Esophagus squamous epithelium (tissue), 4 donors: ENCODE measurements around the gene SOX18.

Experiments used
- POLR2A ChIP-seq, 4 donors: fragments of 450-650 bp; IDR thresholded peaks; one replicate each; pipeline ENCODE4 v1.6.1; 2017; ENCODE audit warnings: antibody characterized with exemption in 4 of 4, mild to moderate bottlenecking in 4 of 4, moderate library complexity in 3 of 4
- TF ChIP-seq, protein P1 (sequence below), 6 experiments: fragments of 450-650 bp in 4 of 6; fragments of 200-600 bp in 2 of 6; sonication (generic) in 2 of 6; IDR thresholded peaks; one replicate each; pipeline ENCODE4 v1.5.1; 2016 to 2019; ENCODE audit warnings: antibody characterized with exemption in 6 of 6, mild to moderate bottlenecking in 4 of 6, moderate library complexity in 4 of 6

DNA sequence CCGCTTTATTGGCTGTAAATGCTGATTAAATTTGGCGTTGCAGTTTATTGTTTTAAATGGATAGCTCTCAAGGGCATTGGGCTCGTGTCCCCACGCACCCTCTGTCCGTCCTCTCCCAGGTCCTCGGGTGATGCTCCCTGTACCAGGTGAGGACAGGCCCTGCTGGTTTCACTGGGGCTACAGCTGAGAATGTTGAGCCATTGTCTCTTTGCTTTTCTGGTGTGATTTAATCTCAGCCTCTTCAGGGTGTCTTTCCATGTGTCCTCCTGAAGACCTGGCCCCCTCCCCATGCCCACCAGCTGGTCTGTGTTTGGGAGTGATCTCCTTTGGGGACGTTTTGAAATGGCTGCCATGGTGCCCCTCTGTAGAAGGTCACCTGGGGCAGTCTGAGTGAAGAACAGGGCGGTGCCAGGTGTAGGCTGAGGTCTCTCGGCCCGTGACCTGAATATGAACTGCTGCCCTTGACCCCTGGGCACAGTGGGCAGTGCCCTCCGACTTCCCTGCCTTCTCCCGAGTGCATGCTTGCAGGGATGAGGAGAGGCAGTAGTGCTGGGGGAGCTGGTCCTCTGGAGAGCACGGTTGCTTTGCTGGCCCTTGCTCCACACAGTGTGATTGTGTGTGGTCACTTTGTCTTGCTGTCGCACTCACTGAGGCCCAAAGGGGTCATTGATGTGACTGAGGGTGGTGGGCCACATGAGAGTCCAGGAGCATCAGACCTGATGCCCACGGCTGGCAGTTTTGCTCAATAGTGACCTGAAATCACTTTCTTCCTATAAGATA, 25.9 kb downstream of the SOX18 start:
- TF ChIP-seq POLR2A (IDR thresholded peaks at IDR 0.05), result no peak
- TF ChIP-seq, protein P1, sequence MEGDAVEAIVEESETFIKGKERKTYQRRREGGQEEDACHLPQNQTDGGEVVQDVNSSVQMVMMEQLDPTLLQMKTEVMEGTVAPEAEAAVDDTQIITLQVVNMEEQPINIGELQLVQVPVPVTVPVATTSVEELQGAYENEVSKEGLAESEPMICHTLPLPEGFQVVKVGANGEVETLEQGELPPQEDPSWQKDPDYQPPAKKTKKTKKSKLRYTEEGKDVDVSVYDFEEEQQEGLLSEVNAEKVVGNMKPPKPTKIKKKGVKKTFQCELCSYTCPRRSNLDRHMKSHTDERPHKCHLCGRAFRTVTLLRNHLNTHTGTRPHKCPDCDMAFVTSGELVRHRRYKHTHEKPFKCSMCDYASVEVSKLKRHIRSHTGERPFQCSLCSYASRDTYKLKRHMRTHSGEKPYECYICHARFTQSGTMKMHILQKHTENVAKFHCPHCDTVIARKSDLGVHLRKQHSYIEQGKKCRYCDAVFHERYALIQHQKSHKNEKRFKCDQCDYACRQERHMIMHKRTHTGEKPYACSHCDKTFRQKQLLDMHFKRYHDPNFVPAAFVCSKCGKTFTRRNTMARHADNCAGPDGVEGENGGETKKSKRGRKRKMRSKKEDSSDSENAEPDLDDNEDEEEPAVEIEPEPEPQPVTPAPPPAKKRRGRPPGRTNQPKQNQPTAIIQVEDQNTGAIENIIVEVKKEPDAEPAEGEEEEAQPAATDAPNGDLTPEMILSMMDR (IDR thresholded peaks at IDR 0.05), result no peak
